BJ (cell line): ENCODE data around the gene TFDP2. TPM values are rescaled to one million over a fixed set of nuclear protein-coding genes. Genes with fewer than 3 reads are reported as not detected.

Experiments
- CTCF ChIA-PET: fragments of 350-600 bp; formaldehyde crosslinking; extraction: SDS; loops from one replicate; lab custom pipeline; 2021; ENCODE audit warnings: antibody characterized with exemption, inconsistent platforms; lab: Yijun Ruan, JAX
- POLR2A ChIA-PET: fragments of 300-600 bp; sonication (Branson Sonifier 250); formaldehyde crosslinking; extraction: SDS; loops from one replicate; lab custom pipeline; 2021; ENCODE audit warnings: antibody characterized with exemption; lab: Charles Lee
- DNase-seq: peaks from one replicate; pipeline ENCODE4 v3.0.0-alpha.2; 2011; ENCODE audit warnings: low read depth
- H3K27me3 ChIP-seq: 2 replicates; pipeline ENCODE4 v1.6.0; 2011; ENCODE audit warnings: low read length; ENCODE audit not compliant: control insufficient read depth, insufficient read depth
- H3K36me3 ChIP-seq: 2 replicates; pipeline ENCODE4 v1.5.1; 2011; ENCODE audit warnings: low read length; ENCODE audit not compliant: control insufficient read depth, insufficient read depth
- H3K4me3 ChIP-seq: 2 replicates; pipeline ENCODE4 v1.5.1; 2011; ENCODE audit warnings: low read depth, mild to moderate bottlenecking, control low read depth, low read length
- CTCF ChIP-seq: IDR thresholded peaks from 2 replicates; pipeline ENCODE4 v1.5.1; 2011; ENCODE audit warnings: low read depth, mild to moderate bottlenecking, control low read depth, inconsistent platforms, low read length, moderate library complexity; ENCODE audit not compliant: insufficient read depth
- polyA plus RNA-seq: library from polyadenylated mRNA; depleted of rRNA; stranded (reverse); fragments of >200 nt; gene quantifications from 2 replicates; pipeline ENCODE4 v1.2.3, GENCODE V29; 2011

TFDP2 gene
- polyA plus RNA-seq, 1 experiment: 10.9 TPM

GRCh38 chr3:141972399-141972798 lies 176.9 kb downstream of the TFDP2 start:
- no peaks in the 10 kb centered on the region for H3K36me3 ChIP-seq
- ChIA-PET POLR2A (no interaction called here), CTCF (interaction anchor here (2.8 kb wide), 1 partner anchor 10 kb away, joined by 20 read pairs; no protein-coding TSS in a partner anchor)
- no peak for TF ChIP-seq CTCF
- H3K27me3 ChIP-seq: no peaks in the 10 kb centered on the region
- no peak overlapping the region for H3K4me3 ChIP-seq
- no peak for DNase-seq

GRCh38 chr3:141971571-141971970 lies 177.8 kb downstream of the TFDP2 start:
- TF ChIP-seq CTCF: no peak
- POLR2A ChIA-PET: no interaction called here
- H3K4me3 ChIP-seq: no peak overlapping the region
- CTCF ChIA-PET: interaction anchor here (2.8 kb wide), 1 partner anchor 9 kb away, joined by 20 read pairs; no protein-coding TSS in a partner anchor
- DNase-seq: no peak
- H3K36me3 ChIP-seq: no peaks in the 10 kb centered on the region
- no peaks in the 10 kb centered on the region for H3K27me3 ChIP-seq

- CTCF ChIA-PET: no interaction called here
- Histone ChIP-seq H3K36me3 (no peaks in the 10 kb centered on the region), H3K4me3 (no peak overlapping the region), H3K27me3 (no peaks in the 10 kb centered on the region)
- POLR2A ChIA-PET: no interaction called here
- no peak for DNase-seq
- TF ChIP-seq CTCF: no peak
These were observed 179.6 kb downstream of the TFDP2 start for GRCh38 chr3:141969711-141970110.

- Histone ChIP-seq H3K4me3 (no peak overlapping the region), H3K36me3 (no peaks in the 10 kb centered on the region; the same call in 1 of the 2 replicates), H3K27me3 (no peaks in the 10 kb centered on the region)
- POLR2A ChIA-PET: no interaction called here
- no peak for DNase-seq
- CTCF ChIA-PET: interaction anchor here (0.6 kb wide), 1 partner anchor 388 kb away, joined by 3 read pairs; no protein-coding TSS in a partner anchor
- TF ChIP-seq CTCF: no peak
These were observed 183.9 kb downstream of the TFDP2 start for GRCh38 chr3:141965471-141965870.

- H3K36me3 ChIP-seq: no peaks in the 10 kb centered on the region; the same call in 1 of the 2 replicates
- DNase-seq: no peak
- H3K4me3 ChIP-seq: no peak overlapping the region
- no peaks in the 10 kb centered on the region for H3K27me3 ChIP-seq
- ChIA-PET POLR2A (no interaction called here), CTCF (interaction anchor here (0.6 to 2.1 kb wide), 4 partner anchors 9 to 69 kb away, joined by 3 to 20 read pairs (median 3); no protein-coding TSS in a partner anchor)
- TF ChIP-seq CTCF: no peak
These were observed 186.0 kb downstream of the TFDP2 start for GRCh38 chr3:141963301-141963700.
